GM10847 (cell line): ENCODE results near the gene SEPSECS.

Source experiments
- POLR2A ChIP-seq: IDR thresholded peaks from 2 replicates; pipeline ENCODE4 v1.6.1; 2011; ENCODE audit not compliant: insufficient read length; ENCODE audit errors: extremely low read depth

SEPSECS gene

GRCh38 chr4:25078523-25078922, 81.7 kb downstream of the SEPSECS start:
- no peak for TF ChIP-seq POLR2A

GRCh38 chr4:25076625-25077398, 83.4 kb downstream of the SEPSECS start:
- no peak for TF ChIP-seq POLR2A

- TF ChIP-seq POLR2A = no peak
These were observed 84.4 kb downstream of the SEPSECS start for GRCh38 chr4:25075851-25076250.

GRCh38 chr4:25075129-25075528, 85.1 kb downstream of the SEPSECS start:
- no peak for TF ChIP-seq POLR2A

GRCh38 chr4:25070545-25070944, 89.7 kb downstream of the SEPSECS start:
- TF ChIP-seq POLR2A = no peak
